H1 (cell line): ENCODE measurements around the gene SLC2A10. TPM values are rescaled to one million over a fixed set of nuclear protein-coding genes. Genes with fewer than 3 reads are reported as not detected.

Source experiments
- HDAC2 ChIP-seq, 2 experiments: fragments of 300-600 bp in 1 of 2; sonication (generic) in 1 of 2; IDR thresholded peaks; 2 replicates each; pipeline ENCODE4 v1.6.1; 2011 to 2012; ENCODE audit warnings: low read depth in 2 of 2, low read length in 2 of 2, mild to moderate bottlenecking in 2 of 2, moderate library complexity in 2 of 2, borderline replicate concordance in 1 of 2, inconsistent platforms in 1 of 2
- POLR2A ChIP-seq, 2 experiments: IDR thresholded peaks; 1 replicate in 1 of 2; 2 replicates in 1 of 2; pipeline ENCODE4 v1.6.1; 2011; ENCODE audit warnings: low read depth in 2 of 2, low read length in 2 of 2, mild to moderate bottlenecking in 2 of 2; ENCODE audit errors: control extremely low read depth in 1 of 2
- RFX5 ChIP-seq: IDR thresholded peaks from 2 replicates; pipeline ENCODE4 v1.6.1; 2011; ENCODE audit warnings: low read depth, low read length, improper control_type of control experiment, borderline replicate concordance
- SIN3A ChIP-seq, 2 experiments: IDR thresholded peaks in 1 of 2; conservative IDR thresholded peaks in 1 of 2; 2 replicates each; pipeline ENCODE4 v1.6.1; 2011 to 2012; ENCODE audit warnings: low read length in 2 of 2, improper control_type of control experiment in 1 of 2, low read depth in 1 of 2, mild to moderate bottlenecking in 1 of 2
- SRF ChIP-seq: IDR thresholded peaks from 2 replicates; pipeline ENCODE4 v1.6.1; 2011; ENCODE audit warnings: mild to moderate bottlenecking, low read depth, low read length, moderate library complexity
- ZNF274 ChIP-seq: IDR thresholded peaks from 2 replicates; pipeline ENCODE4 v1.7.0; 2012; ENCODE audit warnings: low read length, borderline replicate concordance; ENCODE audit errors: extremely low read depth
- polyA plus RNA-seq, 7 experiments: library from polyadenylated mRNA; depleted of rRNA in 3 of 7; stranded (reverse) in 5 of 7; unstranded in 2 of 7; fragments of >200 nt in 5 of 7; fragments of 200-250 nt in 2 of 7; gene quantifications; 1 replicate in 5 of 7; 2 replicates in 1 of 7; 4 replicates in 1 of 7; pipeline versions ENCODE4 v1.2.1 to v1.2.3, GENCODE V29; 2011 to 2013; ENCODE audit warnings: missing spikeins in 2 of 7, mixed read lengths in 2 of 7
- total RNA-seq: library from RNA; stranded (reverse); fragmentation: NEBNext Ultra II Directional; extraction: Animal tissue kit (Norgen Biotek cat#: 25700); gene quantifications from 2 replicates; pipeline ENCODE4 v1.2.1, GENCODE V29; 2021
- TF ChIP-seq, protein P1 (sequence below): IDR thresholded peaks from 2 replicates; pipeline ENCODE4 v1.6.1; 2012; ENCODE audit warnings: inconsistent platforms

SLC2A10 gene
- total and polyA plus RNA-seq, 2 of the 8 experiments (the other 6 are each of a cell fraction or from before 2014, with no cell fraction given) = 9.0 to 9.7 TPM

DNA sequence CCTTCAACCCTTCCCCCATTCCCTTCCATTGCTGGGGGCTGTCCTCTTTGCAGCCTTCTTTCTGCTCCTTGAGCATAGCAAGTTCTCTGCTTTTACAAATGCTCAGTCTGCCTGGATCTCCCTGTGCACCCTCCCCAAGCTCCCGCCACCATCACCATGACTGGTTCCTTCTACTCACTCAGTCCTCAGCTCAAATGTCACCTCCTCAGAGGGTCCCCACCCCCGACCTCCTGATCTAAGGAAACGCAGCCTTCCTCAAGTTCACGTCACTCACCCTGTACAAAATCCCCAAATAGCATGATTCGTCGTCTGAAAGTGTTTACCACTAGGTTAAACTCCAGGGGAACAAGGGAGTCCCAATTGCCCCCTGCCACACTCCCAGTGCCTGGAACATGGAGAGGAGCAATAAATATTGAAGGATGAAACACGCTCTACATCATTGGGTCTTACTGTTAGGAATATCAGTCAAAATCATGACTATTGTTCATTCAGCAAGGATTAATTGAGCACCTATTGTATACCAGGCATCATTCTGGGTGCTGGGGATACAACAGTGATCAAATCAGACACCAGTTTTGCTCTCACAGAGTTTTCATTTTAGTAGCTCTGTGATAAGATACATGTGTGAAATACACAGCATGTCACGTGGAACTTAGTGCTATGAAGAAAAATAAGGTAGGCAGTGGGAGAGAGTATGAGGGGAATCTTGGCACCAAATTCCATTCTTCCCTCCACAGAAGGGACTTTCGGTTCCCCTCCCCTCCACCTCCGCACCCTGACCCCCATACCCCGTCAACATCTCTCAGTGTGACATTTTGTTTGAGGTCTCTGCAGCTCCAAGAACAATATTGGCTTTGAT lies 35.8 kb upstream of the SLC2A10 start (continued):
- TF ChIP-seq, protein P1, sequence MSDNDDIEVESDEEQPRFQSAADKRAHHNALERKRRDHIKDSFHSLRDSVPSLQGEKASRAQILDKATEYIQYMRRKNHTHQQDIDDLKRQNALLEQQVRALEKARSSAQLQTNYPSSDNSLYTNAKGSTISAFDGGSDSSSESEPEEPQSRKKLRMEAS = no peak
- TF ChIP-seq HDAC2 (IDR thresholded peaks at IDR 0.05; ENCODE audit: borderline replicate concordance in 1 of 2, low read depth in 2 of 2, low read length in 2 of 2) (no peak), SRF (no peak), ZNF274 (no peak), POLR2A (IDR thresholded peaks at IDR 0.05; ENCODE audit: control extremely low read depth in 1 of 2, low read depth in 2 of 2, low read length in 2 of 2) (no peak), RFX5 (no peak), SIN3A (conservative IDR thresholded peaks at IDR 0.05 in 1 of 2, IDR thresholded peaks at IDR 0.05 in 1 of 2; ENCODE audit: low read depth in 1 of 2, low read length in 2 of 2) (no peak)
